ENCODE data around the gene TMEM178B.
"Not testable (repeated sequence)": the region's sequence is repeated elsewhere in the genome, so short reads cannot be mapped to it uniquely, and the experiment has no call there.

TMEM178B gene

DNA sequence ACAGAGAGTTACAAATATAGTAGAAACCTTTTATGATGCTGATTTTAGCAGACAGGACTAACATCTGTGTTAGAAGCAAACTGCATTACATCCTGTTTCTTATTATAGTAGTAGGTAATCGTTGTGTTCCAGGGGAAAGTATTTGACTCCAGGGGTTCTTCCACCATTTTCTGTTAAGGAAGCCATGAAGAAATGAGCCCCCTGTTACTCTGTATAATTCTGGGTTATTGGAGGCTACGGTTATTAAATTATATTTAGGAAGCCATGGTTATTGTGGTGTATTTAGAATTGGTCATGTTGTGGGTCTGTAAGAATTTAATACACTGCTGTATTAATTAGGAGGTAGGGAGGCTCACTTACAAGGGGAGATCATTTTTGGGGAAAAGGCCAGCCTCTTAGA lies 301.6 kb downstream of the TMEM178B start:
- no peaks in the 10 kb centered on the region for H3K9me3 ChIP-seq
- H3K36me3 ChIP-seq (replicated peaks): no peaks in the 10 kb centered on the region
- H3K4me1 ChIP-seq: no peaks in the 10 kb centered on the region
- in situ Hi-C loops (cut with MboI; ENCODE audit: low sequenced_read_pairs): no loop called here
- H3K27me3 ChIP-seq (ENCODE audit: low read depth): no peaks in the 10 kb centered on the region
- H3K4me3 ChIP-seq: no peak overlapping the region
- DNase-seq (ENCODE audit: low spot score in 2 of 2): no peak

- H3K4me1 ChIP-seq: no peaks in the 10 kb centered on the region
- DNase-seq (ENCODE audit: low spot score in 2 of 2): no peak
- H3K36me3 ChIP-seq (replicated peaks): no peaks in the 10 kb centered on the region
- no peak overlapping the region for H3K4me3 ChIP-seq
- no peaks in the 10 kb centered on the region for H3K27me3 ChIP-seq (ENCODE audit: low read depth)
- no peaks in the 10 kb centered on the region for H3K9me3 ChIP-seq
- in situ Hi-C loops (cut with MboI; ENCODE audit: low sequenced_read_pairs): no loop called here
Measured at GRCh38 chr7:141377906-141378305, 304.0 kb downstream of the TMEM178B start.

GRCh38 chr7:141378405-141378804 lies 304.5 kb downstream of the TMEM178B start:
- no peak overlapping the region for H3K4me3 ChIP-seq
- DNase-seq (ENCODE audit: low spot score in 2 of 2): no peak
- in situ Hi-C loops (cut with MboI; ENCODE audit: low sequenced_read_pairs): no loop called here
- H3K4me1 ChIP-seq: no peaks in the 10 kb centered on the region
- no peaks in the 10 kb centered on the region for H3K9me3 ChIP-seq
- H3K27me3 ChIP-seq (ENCODE audit: low read depth): no peaks in the 10 kb centered on the region
- H3K36me3 ChIP-seq (replicated peaks): no peaks in the 10 kb centered on the region

DNA sequence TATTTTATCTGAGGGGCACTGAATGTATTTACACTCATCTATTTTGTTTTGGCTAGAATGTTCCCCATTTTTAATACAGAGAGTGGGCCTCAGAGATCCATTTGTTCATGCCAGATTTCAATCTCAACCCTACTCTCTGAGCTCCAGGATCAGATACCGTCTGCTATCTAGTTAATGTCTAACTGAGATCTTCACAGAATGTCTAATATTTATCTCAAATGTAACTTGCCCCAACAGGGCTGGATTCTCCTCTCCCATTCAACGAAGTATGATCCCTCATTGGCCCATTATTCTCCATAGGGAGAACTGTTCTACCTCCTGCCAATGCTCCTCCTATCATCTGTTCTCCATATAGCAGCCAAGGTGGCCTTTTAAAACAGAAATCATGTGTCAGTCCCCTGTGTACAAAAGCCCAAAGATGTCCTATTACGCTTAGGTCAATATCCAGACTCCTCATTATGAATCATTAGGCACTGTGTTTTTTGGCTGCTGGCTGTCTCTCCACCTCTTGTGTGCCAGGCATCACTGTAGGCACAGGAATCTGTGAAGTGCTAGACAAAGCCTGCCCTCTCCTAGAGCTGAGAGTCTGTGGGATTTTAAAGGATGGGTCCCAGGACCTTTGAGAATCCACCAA lies 308.0 kb downstream of the TMEM178B start:
- Histone ChIP-seq H3K27me3 (ENCODE audit: low read depth) (no peaks in the 10 kb centered on the region), H3K36me3 (replicated peaks) (no peaks in the 10 kb centered on the region), H3K4me3 (no peak overlapping the region), H3K4me1 (no peaks in the 10 kb centered on the region), H3K9me3 (no peaks in the 10 kb centered on the region)
- DNase-seq (ENCODE audit: low spot score in 2 of 2): no peak
- in situ Hi-C loops (cut with MboI; ENCODE audit: low sequenced_read_pairs): no loop called here

- in situ Hi-C loops (cut with MboI; ENCODE audit: low sequenced_read_pairs); H3K36me3 ChIP-seq (replicated peaks); H3K4me3 ChIP-seq; H3K4me1 ChIP-seq; DNase-seq (ENCODE audit: low spot score in 2 of 2); H3K27me3 ChIP-seq (ENCODE audit: low read depth); H3K9me3 ChIP-seq: not testable (repeated sequence)
Measured at GRCh38 chr7:141383356-141383755, 309.5 kb downstream of the TMEM178B start.

DNA sequence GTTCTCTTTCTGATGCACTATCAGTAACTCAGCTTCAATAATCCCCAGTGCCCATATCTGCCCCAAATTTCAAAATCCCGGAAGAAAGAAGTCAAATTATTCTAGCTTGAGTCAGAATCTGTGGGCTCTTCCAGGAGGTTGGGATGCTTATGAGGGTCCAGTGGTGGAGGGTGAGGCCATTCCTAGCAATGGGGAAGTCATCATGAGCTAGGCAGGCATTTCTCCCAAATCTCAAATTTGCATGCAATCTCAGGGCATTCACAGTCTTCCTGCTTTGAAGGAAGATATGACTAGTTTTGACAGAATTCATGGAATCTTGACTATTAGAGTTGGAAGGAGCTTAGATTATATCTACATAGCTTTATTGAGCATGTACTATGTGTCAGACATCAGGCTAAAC lies 313.0 kb downstream of the TMEM178B start:
- in situ Hi-C loops (cut with MboI; ENCODE audit: low sequenced_read_pairs): no loop called here
- H3K27me3 ChIP-seq (ENCODE audit: low read depth): no peaks in the 10 kb centered on the region; the same call in 1 of the 2 replicates
- H3K4me3 ChIP-seq: no peak overlapping the region
- no peak for DNase-seq (ENCODE audit: low spot score in 2 of 2)
- no peaks in the 10 kb centered on the region for H3K4me1 ChIP-seq
- H3K9me3 ChIP-seq: no peaks in the 10 kb centered on the region
- H3K36me3 ChIP-seq (replicated peaks): no peaks in the 10 kb centered on the region

DNA sequence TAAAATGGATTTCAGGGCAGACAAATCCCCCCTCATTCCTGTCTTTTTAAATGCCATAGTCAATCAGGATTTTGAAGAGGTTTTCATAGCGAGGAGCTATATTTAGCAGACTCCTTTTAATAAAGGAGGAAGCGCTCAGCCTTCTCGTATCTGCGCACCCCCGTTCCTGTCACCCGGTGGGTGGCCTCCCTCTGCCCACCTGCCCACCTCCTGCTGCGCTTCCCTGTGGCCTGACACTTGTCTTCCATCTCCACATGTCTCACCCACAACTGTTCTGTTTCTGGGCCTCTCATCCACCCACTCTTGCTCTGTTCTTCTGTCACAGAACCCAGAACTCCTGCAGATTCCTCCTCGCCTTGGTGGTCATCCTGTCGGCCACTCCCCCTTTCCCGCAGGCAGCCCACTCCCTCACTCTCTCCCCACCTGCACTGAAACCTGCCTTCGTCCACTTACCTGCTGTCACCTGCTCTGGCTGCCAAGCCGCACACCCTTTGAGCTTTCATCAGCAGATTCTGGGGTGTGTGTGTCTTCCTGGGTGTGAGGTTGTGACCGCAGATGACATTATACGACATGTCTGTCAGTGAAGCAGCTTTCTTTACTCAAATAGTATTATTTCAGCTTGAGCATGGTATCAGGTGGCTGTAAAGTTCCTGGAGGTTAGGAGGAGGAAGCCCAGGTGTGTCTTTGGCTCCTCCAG lies 313.8 kb downstream of the TMEM178B start:
- in situ Hi-C loops (cut with MboI; ENCODE audit: low sequenced_read_pairs): no loop called here
- Histone ChIP-seq H3K36me3 (replicated peaks) (no peaks in the 10 kb centered on the region), H3K4me1 (no peaks in the 10 kb centered on the region), H3K4me3 (no peak overlapping the region), H3K27me3 (ENCODE audit: low read depth) (no peaks in the 10 kb centered on the region; the same call in 1 of the 2 replicates), H3K9me3 (no peaks in the 10 kb centered on the region)
- no peak for DNase-seq (ENCODE audit: low spot score in 2 of 2)

- H3K27me3 ChIP-seq (ENCODE audit: low read depth): no peaks in the 10 kb centered on the region; the same call in 1 of the 2 replicates
- no peaks in the 10 kb centered on the region for H3K36me3 ChIP-seq (replicated peaks)
- no peak overlapping the region for H3K4me3 ChIP-seq
- no peak for DNase-seq (ENCODE audit: low spot score in 2 of 2)
- in situ Hi-C loops (cut with MboI; ENCODE audit: low sequenced_read_pairs): no loop called here
- no peaks in the 10 kb centered on the region for H3K4me1 ChIP-seq
- H3K9me3 ChIP-seq: no peaks in the 10 kb centered on the region
Measured at GRCh38 chr7:141389140-141389796, 315.4 kb downstream of the TMEM178B start.

GRCh38 chr7:141390339-141390738 lies 316.5 kb downstream of the TMEM178B start:
- DNase-seq (ENCODE audit: low spot score in 2 of 2): no peak
- Histone ChIP-seq H3K36me3 (replicated peaks) (no peaks in the 10 kb centered on the region), H3K27me3 (ENCODE audit: low read depth) (no peaks in the 10 kb centered on the region; the same call in 1 of the 2 replicates), H3K4me3 (no peak overlapping the region), H3K9me3 (no peaks in the 10 kb centered on the region), H3K4me1 (no peaks in the 10 kb centered on the region)
- in situ Hi-C loops (cut with MboI; ENCODE audit: low sequenced_read_pairs): no loop called here

DNA sequence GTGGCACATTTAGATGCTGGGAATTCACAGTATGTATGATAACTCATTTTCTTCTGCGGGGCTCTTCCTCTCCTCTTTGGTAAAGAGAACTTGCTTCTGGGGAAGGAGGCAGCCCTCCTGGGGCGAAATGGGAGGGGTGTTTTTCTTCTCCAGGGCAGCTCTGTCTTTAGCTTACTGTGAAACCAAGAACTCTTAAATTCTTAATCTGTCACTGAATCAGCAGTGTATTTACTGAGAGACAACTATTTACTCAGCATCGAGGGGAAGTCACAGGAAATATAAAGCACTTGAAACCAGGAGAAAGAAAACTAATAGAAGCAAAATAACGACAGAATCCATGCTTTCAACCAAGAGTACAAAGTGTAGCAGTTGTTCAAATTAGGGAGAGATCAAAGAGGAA lies 319.2 kb downstream of the TMEM178B start:
- Histone ChIP-seq H3K27me3 (ENCODE audit: low read depth) (no peaks in the 10 kb centered on the region; the same call in 1 of the 2 replicates), H3K36me3 (replicated peaks) (no peaks in the 10 kb centered on the region), H3K9me3 (no peaks in the 10 kb centered on the region), H3K4me3 (no peak overlapping the region), H3K4me1 (no peaks in the 10 kb centered on the region)
- no peak for DNase-seq (ENCODE audit: low spot score in 2 of 2)
- in situ Hi-C loops (cut with MboI; ENCODE audit: low sequenced_read_pairs): no loop called here

- no peak overlapping the region for H3K4me3 ChIP-seq
- H3K36me3 ChIP-seq (replicated peaks): no peaks in the 10 kb centered on the region
- no peak for DNase-seq (ENCODE audit: low spot score in 2 of 2)
- H3K4me1 ChIP-seq: no peaks in the 10 kb centered on the region
- H3K27me3 ChIP-seq (ENCODE audit: low read depth): no peaks in the 10 kb centered on the region
- no peaks in the 10 kb centered on the region for H3K9me3 ChIP-seq
- in situ Hi-C loops (cut with MboI; ENCODE audit: low sequenced_read_pairs): no loop called here
Measured at GRCh38 chr7:141397236-141398163, 323.6 kb downstream of the TMEM178B start.

- in situ Hi-C loops (cut with MboI; ENCODE audit: low sequenced_read_pairs): no loop called here
- Histone ChIP-seq H3K4me1 (no peaks in the 10 kb centered on the region), H3K27me3 (ENCODE audit: low read depth) (no peaks in the 10 kb centered on the region), H3K4me3 (no peak overlapping the region), H3K36me3 (replicated peaks) (no peaks in the 10 kb centered on the region), H3K9me3 (no peaks in the 10 kb centered on the region)
- no peak for DNase-seq (ENCODE audit: low spot score in 2 of 2)
Measured at GRCh38 chr7:141400356-141400755, 326.5 kb downstream of the TMEM178B start.

DNA sequence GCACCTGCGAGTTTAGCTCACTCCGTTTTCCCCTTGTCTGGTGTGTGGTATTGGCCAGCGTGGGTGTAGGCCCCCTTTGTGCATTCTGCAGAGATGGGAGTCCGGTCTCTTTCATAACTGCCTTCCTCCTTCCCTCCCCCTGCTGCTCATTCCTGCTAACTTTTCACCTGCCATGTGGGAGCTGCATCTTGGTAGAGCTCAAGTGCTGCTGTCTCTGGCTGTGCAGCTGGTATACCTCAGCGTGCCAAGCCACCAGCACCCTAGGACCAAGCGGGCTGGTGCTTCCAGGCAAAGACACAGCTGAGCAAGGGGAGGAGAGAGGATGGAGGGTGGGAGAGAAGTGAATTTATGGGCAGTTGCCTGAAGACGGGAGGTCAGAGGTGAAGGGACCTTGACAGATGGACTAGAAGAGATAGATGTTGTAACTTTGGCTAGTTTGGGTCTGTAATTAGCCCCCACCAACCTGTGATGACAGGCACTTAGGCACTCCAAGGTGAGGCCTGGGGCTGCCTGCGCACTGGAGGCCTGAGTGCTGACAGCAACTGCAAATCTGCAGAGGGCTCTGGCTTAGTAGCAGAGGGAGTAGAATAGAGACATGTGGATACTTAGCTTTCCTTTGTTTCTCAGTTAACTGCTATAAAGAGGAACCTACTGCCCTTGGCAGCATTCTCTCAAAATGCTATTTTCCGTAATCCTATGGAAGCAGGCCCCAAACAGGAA lies 328.6 kb downstream of the TMEM178B start:
- no peak for DNase-seq (ENCODE audit: low spot score in 2 of 2)
- in situ Hi-C loops (cut with MboI; ENCODE audit: low sequenced_read_pairs): no loop called here
- Histone ChIP-seq H3K4me1 (no peaks in the 10 kb centered on the region), H3K4me3 (no peak overlapping the region), H3K36me3 (replicated peaks) (no peaks in the 10 kb centered on the region), H3K27me3 (ENCODE audit: low read depth) (no peaks in the 10 kb centered on the region), H3K9me3 (no peaks in the 10 kb centered on the region)
